Measurements from ENCODE around the gene KCNH8.

GRCh38 chr3:19427422-19428149, 279.3 kb downstream of the KCNH8 start:
- TF ChIP-seq POLR2AphosphoS5 (IDR thresholded peaks at IDR 0.05; ENCODE audit: low read depth, low read length) (no peak), POLR2A (IDR thresholded peaks at IDR 0.05; ENCODE audit: low read depth, low read length) (no peak), TAF1 (IDR thresholded peaks at IDR 0.05; ENCODE audit: low read depth, low read length) (no peak), POU2F2 (IDR thresholded peaks at IDR 0.05; ENCODE audit: low read depth, low read length) (no peak), SPI1 (IDR thresholded peaks at IDR 0.05; ENCODE audit: low read depth, low read length) (no peak)
